HG02981 (cell line): ENCODE data around the gene PRDM16.
"Not testable (repeated sequence)": the region's sequence is repeated elsewhere in the genome, so short reads cannot be mapped to it uniquely, and the experiment has no call there.

Source experiments
- ATAC-seq: cut with Tn5 transposase; IDR thresholded peaks from one replicate; pipeline ENCODE4 v1.9.1; 2021; ENCODE audit warnings: mild to moderate bottlenecking, moderate library complexity; ENCODE audit not compliant: unreplicated experiment

PRDM16 gene

DNA sequence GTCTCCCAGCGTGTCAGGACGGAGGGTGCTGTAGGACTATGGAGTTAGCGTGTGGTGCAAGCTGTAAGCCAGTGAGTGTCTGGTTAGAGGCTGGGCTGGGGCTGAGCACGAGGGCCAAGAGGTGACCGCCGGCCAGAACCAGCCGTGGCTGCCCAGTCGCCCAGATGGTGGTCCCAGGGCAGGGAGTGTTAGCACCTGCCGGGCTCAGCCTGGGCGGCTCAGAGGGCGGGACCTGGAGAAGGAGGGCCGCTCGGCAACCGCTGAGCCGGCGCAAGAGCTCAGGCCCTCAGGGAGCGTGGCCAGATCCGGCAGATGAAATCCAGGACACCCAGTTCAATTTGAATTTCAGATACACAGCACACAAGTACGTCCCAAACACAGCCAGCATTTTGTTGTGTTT lies 87.9 kb downstream of the PRDM16 start:
- no peak for ATAC-seq

DNA sequence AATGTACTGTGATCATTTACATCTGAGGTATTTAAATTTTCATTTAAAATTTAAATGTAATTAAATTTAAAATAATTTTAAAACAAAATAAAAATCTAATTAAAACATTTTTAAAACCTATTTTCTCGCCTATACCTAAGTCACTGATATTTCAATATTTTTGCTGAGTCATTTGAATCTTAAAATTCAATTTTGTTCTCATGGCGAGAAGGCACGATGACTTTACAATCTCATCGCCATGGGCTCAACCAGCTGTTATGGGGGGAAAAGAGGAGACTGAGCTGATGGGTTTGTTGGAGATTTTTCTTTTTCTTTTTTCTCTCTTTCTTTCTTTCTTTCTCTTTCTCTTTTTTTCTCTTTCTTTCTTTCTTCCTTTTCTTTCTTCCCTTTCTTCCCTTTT lies 89.3 kb downstream of the PRDM16 start:
- ATAC-seq: no peak

DNA sequence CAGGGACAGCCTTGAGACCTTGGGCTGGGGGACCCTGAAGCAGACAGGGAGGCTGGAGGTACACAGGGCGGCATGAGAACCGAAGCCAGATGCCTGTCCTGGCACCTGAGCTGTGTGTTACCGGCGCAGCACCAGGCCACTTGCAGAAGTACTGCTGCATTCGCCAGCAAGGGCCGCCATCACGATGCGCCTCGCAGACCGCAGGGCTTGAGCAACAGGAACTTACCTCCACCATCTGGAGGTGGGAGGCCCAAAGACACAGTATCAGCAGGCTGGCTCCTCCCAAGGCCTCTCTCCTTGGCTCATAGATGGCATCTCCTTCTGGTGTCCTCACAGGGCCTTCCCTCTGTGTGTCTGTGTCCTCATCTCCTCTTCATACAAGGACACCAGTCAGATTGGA lies 90.1 kb downstream of the PRDM16 start:
- ATAC-seq: no peak

DNA sequence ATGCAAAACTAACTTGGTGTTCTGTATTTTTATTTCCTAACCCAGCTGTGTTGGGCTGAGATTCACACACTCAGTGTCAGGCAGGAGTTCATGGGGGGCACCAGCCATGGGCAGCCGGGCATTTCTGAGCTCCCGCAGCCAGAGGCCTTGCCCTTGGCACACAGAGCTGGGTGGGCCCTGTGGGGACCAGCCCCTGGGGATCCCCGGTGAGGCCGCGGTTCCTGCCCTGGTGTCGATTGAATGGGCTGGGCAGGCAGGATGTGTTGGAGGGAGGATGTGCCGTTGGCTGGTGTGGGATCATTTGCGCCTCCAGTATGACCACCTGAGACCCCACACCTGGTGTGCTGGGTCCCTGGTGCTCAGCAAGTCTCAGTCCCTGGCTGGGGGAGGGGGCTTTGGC lies 91.0 kb downstream of the PRDM16 start:
- ATAC-seq: no peak

DNA sequence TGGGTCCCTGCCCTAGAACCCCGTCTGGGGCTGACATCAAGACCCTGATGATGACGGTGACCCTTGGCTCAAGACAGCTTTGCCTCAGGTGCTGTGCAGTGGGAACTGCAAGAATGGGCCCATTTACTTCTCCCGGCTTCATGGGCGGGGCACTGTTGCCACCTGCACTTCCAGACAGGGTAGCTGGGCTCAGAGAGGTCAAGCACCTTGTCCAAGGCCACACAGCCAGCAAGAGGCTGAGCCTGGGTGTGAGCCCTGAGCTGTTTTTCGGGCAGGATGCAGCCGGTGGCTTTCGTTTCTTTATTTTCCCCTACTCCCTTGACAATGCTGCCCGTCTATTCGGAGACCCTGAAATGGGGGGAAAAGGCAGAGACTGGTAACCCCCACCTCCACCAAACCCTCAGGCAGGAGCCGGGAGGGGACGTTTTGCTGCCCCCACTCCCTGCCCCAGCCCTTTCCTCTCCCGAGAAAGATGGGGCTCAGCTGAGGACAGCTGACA lies 91.7 kb downstream of the PRDM16 start:
- no peak for ATAC-seq

DNA sequence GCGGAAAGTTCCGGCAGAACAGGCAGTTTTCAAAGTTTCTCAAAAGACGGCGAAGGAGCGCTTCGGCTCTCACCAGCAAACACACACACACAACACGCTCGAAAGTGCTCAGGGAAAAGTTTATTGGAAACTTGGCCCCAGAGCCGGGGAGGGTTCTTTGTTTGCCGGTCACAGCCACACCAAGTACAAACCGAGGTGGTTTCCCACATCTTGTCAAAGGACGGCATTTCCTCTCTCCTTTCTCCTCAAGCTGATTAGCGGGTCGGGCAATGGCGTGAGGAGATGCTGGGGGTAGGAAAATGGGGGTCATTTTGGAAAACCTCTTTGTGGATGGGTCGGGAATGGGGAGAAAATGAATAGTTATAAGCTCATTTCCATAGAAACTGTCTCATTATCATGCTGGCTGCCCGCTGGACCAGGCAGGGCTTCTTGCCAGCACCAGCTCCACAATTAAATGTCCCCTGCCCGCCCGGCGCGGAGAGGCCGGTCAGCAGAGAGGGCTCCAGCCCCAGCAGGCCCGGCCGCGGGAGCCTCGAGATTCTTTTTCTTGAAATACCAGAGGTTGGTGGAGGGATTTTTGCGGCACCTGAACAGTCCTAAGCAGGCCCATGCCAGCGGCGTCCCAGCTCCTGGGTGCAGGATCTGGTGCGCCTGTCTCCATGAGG lies 92.3 kb downstream of the PRDM16 start:
- no peak for ATAC-seq

DNA sequence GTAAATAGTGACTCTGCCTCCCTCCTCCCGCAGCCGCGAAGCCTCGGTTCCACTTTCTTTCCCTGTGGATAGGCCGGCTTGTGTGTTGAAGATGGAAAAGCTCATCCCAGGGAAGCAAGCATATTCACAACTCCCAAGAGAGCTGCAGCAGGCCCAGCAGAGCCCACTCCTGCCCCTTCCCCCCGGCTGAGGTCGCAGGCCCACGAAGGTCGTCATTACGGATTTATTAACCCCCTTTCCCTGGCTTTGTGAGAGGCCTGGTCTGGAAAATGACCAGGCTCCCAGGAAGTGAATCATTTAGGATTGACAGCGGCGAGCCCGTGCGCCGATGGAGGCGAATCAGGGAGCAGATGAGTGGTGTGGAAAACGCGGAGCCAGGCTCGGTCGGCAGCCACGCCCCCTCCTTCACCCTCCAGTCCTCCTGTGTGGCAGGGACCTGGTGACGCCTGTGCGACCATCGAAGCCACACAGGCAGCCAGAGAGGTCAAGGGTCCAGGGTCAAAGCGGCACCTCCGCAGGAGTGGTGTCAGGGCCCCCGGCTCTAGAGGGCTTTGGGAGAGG lies 93.4 kb downstream of the PRDM16 start:
- no peak for ATAC-seq

DNA sequence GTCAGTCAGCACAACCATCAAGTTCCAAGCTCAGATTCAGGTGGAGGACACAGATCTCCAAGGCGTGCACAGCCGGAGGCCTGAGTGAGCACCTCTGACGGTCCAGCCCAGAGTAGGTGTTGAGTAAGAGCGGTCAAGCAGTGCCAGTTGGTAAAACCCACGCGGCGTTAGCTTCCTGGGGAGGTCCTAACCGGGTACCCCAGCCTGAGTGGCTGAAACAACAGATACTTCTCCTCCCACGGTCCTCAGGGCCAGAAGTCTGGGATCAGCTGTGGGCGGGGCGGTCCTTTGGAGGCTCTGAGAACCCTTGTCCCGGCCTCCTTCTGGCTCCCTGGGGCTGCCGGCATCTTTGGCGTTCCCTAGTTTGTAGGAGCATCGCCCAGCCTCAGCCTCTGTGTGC lies 94.4 kb downstream of the PRDM16 start:
- no peak for ATAC-seq

DNA sequence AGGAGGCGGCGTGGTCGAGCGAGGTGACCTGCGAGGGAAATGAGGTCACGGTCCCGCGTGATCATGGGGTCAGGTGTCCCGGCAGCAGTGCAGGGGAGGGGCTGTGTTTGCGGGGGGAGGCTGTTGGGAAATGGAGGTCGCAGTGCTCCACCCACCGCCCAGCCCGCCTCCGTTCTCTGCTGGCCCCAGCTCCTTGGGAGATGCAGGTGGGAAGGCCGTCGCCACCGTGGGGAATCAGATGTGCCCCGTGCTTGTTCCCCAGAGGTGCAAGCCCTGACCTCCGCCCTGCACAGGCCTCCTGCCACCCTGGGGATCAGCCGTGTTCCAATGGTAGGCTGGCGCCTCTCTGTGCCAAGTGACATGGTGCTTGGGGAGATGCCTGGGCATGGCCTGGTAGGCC lies 95.7 kb downstream of the PRDM16 start:
- ATAC-seq: no peak

DNA sequence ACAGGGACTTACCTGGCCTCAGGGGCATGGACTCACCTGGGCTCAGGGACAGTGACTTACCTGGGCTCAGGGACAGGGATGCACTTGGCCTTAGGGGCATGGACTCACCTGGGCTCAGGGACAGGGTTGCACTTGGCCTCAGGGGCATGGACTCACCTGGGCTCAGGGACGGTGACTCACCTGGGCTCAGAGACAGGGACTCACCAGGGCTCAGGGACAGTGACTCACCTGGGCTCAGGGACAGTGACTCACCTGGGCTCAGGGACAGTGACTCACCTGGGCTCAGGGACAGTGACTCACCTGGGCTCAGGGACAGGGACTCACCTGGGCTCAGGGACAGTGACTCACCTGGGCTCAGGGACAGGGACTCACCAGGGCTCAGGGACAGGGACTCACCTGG lies 96.2 kb downstream of the PRDM16 start:
- ATAC-seq: not testable (repeated sequence)

DNA sequence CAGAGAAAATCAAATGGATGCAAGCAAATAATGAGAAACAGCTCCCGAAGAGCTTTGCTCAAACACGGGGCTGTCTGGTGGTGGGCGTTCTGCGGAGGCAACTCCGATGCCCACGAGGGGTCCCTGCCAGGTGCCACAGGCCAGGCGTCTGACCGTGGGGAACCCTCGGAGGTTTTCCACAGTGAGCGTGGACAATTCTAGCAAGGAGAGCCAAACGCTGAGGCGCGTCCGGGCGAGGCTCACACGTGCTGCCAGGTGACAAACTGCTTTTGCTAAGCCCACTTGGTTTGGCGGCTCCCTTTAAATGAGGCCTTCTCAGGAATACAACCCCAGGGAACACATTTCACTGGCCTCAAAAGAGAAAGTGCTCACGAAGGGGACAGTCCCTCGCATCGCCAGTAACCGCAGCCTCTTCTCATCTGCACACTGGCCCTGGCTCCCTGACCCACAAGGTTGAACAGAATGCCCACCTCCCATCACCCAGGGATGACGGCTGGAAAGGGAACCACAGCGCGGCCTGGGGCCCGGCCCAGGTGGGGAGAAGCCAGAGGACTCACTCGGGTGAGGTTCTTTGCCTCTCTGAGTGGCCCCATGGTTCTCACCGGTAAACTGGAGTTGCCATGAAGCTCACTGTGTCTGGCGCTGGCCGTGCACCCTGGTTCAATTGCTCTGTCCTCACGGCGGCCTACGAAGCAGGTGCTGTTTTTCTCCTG lies 97.4 kb downstream of the PRDM16 start:
- no peak for ATAC-seq

DNA sequence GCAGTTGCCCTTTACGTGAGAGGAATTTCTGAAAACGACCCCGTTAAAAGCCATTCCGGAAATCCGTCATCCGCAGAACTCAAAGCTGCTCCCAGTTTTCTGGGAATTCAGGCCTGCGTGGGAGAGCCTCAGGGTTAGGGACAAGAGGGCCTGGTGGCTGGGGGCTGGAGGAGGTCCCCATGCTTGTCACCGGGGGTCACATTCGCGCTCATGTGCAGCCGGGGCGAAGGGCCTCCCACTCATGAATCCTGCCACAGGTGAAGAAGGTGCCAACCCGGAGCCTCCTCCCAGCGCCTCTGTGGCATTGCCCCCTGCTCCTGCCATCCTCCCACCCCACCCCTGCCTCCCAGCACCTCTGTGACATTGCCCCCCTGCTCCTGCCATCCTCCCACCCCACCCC lies 98.3 kb downstream of the PRDM16 start:
- no peak for ATAC-seq

DNA sequence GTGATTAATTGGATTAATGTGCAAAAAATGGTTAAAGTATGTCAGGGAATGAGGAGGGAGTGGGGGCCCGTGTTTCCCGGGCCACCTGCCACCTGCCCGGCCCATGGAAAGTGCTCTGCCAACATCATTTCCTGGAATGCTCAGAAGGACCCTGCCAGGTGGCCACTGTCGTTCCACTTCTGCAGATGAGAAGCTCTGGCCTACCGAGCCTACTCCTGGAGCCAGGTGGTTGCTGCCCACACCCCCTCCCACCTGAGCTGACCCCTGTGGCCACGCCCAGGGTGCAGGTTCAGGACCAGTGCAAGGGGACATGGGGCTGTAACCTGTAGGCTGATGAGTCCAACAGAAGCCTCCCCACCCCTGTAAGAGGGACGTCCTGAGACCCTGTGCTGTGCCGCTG lies 99.7 kb downstream of the PRDM16 start:
- no peak for ATAC-seq

DNA sequence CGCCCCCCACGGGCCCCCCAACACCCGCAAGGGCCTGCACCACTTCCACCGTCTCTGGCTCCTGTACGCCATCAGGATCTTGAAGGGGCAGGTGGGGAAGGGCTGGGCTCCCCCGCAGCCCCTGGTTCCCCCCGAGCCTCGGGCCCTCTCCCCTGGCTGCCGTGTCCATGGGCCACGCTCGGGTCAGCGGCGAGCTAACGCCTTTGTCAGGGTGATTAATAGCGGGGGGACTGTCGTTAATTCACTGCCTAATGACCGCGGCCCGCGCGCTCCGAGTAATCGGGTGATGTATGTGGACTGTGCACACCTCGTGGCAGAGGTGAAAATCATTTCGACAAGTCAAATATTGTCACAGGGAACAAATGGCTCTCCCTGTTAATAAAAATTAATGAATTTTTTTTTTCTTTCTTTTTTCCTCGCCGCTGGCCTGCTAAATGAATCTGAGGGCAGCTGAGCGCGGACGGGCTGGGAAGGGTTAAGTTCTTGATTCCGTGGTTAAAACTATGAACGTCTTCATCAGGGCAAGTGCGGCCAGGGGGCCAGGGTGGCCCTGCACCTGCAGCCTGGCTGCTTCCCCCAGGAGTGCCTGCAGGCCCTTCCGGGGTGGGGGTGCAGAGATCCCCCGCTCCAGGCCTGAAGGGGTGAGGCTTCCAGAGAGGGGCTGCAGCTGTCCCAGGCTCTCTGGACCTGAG lies 100.8 kb downstream of the PRDM16 start:
- ATAC-seq: no peak

DNA sequence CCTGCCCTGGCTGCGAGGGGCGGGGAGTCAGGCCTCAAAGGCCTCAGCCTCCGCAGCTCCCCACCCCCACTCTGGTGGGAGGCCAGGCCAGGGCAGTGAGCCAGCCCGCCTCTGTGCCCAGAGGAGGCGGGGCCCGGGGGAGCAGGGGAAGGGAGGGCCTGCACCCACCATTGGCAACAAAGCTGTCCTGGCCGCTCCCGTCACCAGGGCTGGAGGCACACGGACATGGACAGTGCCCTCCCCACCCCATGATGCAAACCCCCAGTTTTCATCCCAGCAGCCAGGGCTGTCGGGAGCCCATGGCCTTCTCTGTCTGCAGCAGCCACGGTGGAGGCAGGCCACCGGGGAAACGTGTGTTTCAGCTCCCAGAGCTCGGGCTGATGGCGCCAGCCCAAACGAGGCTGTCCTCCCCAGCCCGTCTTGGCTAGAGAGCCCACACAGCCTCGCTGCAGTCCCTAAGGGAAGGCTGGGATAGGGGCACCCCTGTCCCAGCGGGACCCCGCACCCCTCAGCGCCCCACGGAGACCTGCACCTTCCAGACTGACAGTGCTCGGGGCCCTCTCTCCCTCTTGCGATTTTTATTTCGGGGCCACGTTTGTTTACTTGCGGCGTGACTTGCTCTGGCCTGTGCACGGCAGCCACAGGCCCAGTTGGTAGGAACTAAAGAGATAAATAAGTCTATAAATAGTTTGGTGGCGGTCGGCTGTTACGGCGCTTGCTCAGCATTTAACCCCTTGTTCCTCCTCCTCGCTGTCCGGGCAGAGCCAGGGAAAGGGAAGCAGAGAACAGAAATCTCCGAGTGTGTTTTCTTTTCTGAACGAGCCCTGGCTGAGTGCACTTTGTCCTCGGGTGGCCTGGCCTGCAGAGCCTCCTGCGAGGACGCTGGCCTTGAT lies 101.8 kb downstream of the PRDM16 start:
- ATAC-seq: no peak

DNA sequence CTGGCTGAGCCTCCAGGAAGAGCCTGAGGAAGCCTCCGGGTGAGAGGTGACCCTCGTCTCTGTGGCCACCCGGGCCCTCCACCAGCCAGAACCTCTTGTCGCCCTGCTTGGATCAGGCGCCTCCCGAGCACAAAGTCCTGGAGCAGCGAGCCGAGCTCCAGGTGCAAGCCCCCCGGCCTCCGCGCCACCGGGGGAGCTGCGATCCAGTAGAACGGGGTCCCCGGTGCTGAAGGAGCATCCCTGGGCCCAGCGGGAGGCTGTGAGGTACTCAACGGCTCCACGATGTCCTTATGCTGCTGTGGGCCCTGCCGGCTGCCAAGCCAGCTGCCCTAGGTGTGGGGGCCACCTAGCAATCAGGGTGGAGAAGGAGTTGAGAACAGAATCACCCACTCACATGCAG lies 102.8 kb downstream of the PRDM16 start:
- no peak for ATAC-seq

DNA sequence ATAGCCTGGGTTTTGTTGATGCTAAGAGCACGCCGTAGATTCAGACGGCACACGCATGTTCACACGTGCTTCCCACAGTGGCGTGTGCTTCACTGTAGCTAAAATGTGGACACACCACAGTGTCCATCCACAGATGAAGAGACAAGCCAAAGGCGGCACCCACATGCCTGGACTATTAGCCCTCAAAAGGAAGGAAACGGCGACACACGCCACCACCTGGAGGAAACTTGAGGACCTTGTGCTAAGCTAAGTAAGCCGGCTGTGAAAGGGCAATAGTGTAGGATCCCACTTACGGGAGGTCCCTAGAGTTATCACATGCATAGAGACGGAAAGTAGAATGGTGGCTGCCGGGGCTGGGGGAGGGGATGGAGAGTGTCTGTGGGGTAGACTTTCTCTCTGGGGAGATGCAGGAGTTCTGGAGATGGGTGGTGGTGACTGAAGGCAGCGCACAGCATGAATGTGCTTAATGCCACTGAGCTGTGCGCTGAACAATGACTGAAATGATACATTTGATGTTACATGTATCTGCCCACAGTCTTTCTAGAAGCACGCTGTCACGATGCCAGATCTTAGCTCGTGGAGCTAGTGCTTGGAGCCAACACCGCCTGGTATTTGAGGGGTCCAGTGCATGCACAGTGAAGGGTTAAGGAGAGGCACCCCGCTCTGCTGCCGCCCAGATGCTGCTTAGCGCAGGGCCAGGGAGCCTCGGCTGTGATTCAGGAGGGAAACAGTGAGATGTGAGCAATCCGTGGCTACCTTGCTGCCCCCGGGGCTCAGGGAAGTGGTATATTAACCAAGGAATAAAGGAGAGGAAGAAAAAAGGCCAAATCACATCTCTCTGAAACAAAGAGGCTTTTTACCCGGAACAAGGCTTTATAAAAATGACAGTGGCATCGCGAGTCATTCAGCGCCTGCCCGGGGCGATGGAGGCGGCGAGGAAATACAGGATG lies 103.7 kb downstream of the PRDM16 start:
- no peak for ATAC-seq

DNA sequence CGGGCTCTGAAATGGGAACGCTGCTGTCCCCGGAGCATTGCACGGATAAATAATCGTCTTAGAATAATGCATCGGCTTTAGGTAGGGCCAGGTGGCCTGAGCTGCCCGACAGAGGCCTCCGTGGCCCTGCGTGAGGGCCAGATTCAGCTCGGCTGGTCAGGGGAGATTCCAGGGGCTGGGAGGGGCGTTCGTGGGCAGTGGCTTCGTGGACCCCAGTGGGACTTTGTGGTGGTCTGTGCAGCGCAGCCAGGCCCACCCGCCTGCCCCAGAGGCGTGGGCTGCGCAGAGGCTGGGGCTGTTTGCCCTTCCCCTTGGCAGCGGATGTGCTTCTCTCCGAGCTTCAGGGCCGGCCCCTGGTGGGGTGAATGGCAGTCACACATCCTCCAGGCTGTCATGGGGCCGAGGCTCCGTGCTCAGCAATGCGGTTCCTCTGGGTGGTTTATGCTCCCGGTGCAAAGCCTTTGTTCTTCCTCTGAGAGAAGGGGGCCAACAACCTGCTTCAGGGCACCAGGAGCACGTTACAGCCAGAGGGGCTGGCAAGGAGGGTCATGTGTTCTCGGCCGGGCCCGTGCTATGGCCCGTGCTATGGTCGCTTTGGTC lies 104.5 kb downstream of the PRDM16 start:
- no peak for ATAC-seq
